ENCODE data around the gene TULP3. TPM values are rescaled to one million over a fixed set of nuclear protein-coding genes. Genes with fewer than 3 reads are reported as not detected.

Gene TULP3
- total and polyA plus RNA-seq, 2 donors (not counting 1 experiment from before 2014, with no cell fraction given): 39.3 to 47.0 TPM

GRCh38 chr12:2960390-2960956, 69.8 kb downstream of the TULP3 start:
- Histone ChIP-seq H3K9ac (ENCODE audit: insufficient read depth, low read length) (peak overlapping the region; percentile 78), H3K9me3 (ENCODE audit: control insufficient read depth, insufficient read depth, low read depth, low read length) (no peaks in the 10 kb centered on the region), H3K36me3 (ENCODE audit: control insufficient read depth, insufficient read depth, low read length) (no peaks in the 10 kb centered on the region), H3K27ac (ENCODE audit: insufficient read depth, low read length) (peak overlapping the region; percentile 80), H3K79me2 (ENCODE audit: control insufficient read depth, insufficient read depth, low read length) (peaks cover 17% of the 10 kb centered on the region), H3K27me3 (ENCODE audit: control insufficient read depth, insufficient read depth, low read length) (no peaks in the 10 kb centered on the region), H4K20me1 (ENCODE audit: control insufficient read depth, extremely low read depth, insufficient read depth, low read length) (no peaks in the 10 kb centered on the region), H3K4me2 (ENCODE audit: extremely low read depth, insufficient read depth, low read length) (peak overlapping the region; percentile 93), H3K4me3 (replicated peaks in 1 of 4; ENCODE audit: control extremely low read depth in 1 of 4, insufficient read depth in 1 of 4, low read depth in 3 of 4, low read length in 4 of 4) (peak overlapping the region; percentile 58 to 66 (median 65)), H2AFZ (ENCODE audit: low read length) (no peak overlapping the region), H3K4me1 (ENCODE audit: control insufficient read depth, extremely low read depth, insufficient read depth, low read length) (no peaks in the 10 kb centered on the region)
- peak; percentile 28 to 64 for DNase-seq (ENCODE audit: low read depth in 2 of 2)
- TF ChIP-seq EZH2 (IDR thresholded peaks at IDR 0.05; ENCODE audit: low read length, missing control alignments): no peak
- TF ChIP-seq CTCF (conservative IDR thresholded peaks at IDR 0.05 in 1 of 2, IDR thresholded peaks at IDR 0.05 in 1 of 2; ENCODE audit: low read depth in 1 of 2, low read length in 2 of 2): no peak

- no peak for TF ChIP-seq CTCF (conservative IDR thresholded peaks at IDR 0.05 in 1 of 2, IDR thresholded peaks at IDR 0.05 in 1 of 2; ENCODE audit: low read depth in 1 of 2, low read length in 2 of 2)
- no peak for TF ChIP-seq EZH2 (IDR thresholded peaks at IDR 0.05; ENCODE audit: low read length, missing control alignments)
- H3K27me3 ChIP-seq (ENCODE audit: control insufficient read depth, insufficient read depth, low read length): no peaks in the 10 kb centered on the region
- no peak overlapping the region for H3K9ac ChIP-seq (ENCODE audit: insufficient read depth, low read length)
- no peaks in the 10 kb centered on the region for H4K20me1 ChIP-seq (ENCODE audit: control insufficient read depth, extremely low read depth, insufficient read depth, low read length)
- peaks cover 19% of the 10 kb centered on the region for H3K79me2 ChIP-seq (ENCODE audit: control insufficient read depth, insufficient read depth, low read length)
- DNase-seq (ENCODE audit: low read depth in 2 of 2): peak in 1 of 2 donors; percentile 23
- H3K36me3 ChIP-seq (ENCODE audit: control insufficient read depth, insufficient read depth, low read length): no peaks in the 10 kb centered on the region
- H3K4me1 ChIP-seq (ENCODE audit: control insufficient read depth, extremely low read depth, insufficient read depth, low read length): no peaks in the 10 kb centered on the region
- peak overlapping the region in 2 of 4 experiments; percentile 58 to 66 for H3K4me3 ChIP-seq (replicated peaks in 1 of 4; ENCODE audit: control extremely low read depth in 1 of 4, insufficient read depth in 1 of 4, low read depth in 3 of 4, low read length in 4 of 4)
- no peaks in the 10 kb centered on the region for H3K9me3 ChIP-seq (ENCODE audit: control insufficient read depth, insufficient read depth, low read depth, low read length)
- no peak overlapping the region for H3K27ac ChIP-seq (ENCODE audit: insufficient read depth, low read length)
- H2AFZ ChIP-seq (ENCODE audit: low read length): no peak overlapping the region
- peak overlapping the region; percentile 93 for H3K4me2 ChIP-seq (ENCODE audit: extremely low read depth, insufficient read depth, low read length)
These were observed 70.4 kb downstream of the TULP3 start for GRCh38 chr12:2960996-2961616.

GRCh38 chr12:2961705-2962104, 71.0 kb downstream of the TULP3 start:
- no peaks in the 10 kb centered on the region for H3K4me1 ChIP-seq (ENCODE audit: control insufficient read depth, extremely low read depth, insufficient read depth, low read length)

More at GRCh38 chr12:2961705-2962104, 71.0 kb downstream of the TULP3 start:
- Histone ChIP-seq H3K27me3 (ENCODE audit: control insufficient read depth, insufficient read depth, low read length) (no peaks in the 10 kb centered on the region), H2AFZ (ENCODE audit: low read length) (no peak overlapping the region), H3K4me2 (ENCODE audit: extremely low read depth, insufficient read depth, low read length) (peak overlapping the region; percentile 32), H3K9ac (ENCODE audit: insufficient read depth, low read length) (no peak overlapping the region), H3K27ac (ENCODE audit: insufficient read depth, low read length) (no peak overlapping the region), H3K36me3 (ENCODE audit: control insufficient read depth, insufficient read depth, low read length) (no peaks in the 10 kb centered on the region), H4K20me1 (ENCODE audit: control insufficient read depth, extremely low read depth, insufficient read depth, low read length) (no peaks in the 10 kb centered on the region), H3K9me3 (ENCODE audit: control insufficient read depth, insufficient read depth, low read depth, low read length) (no peaks in the 10 kb centered on the region), H3K79me2 (ENCODE audit: control insufficient read depth, insufficient read depth, low read length) (peaks cover 19% of the 10 kb centered on the region), H3K4me3 (replicated peaks in 1 of 4; ENCODE audit: control extremely low read depth in 1 of 4, insufficient read depth in 1 of 4, low read depth in 3 of 4, low read length in 4 of 4) (no peak overlapping the region)
- no peak for DNase-seq (ENCODE audit: low read depth in 2 of 2)
- no peak for TF ChIP-seq EZH2 (IDR thresholded peaks at IDR 0.05; ENCODE audit: low read length, missing control alignments)
- no peak for TF ChIP-seq CTCF (conservative IDR thresholded peaks at IDR 0.05 in 1 of 2, IDR thresholded peaks at IDR 0.05 in 1 of 2; ENCODE audit: low read depth in 1 of 2, low read length in 2 of 2)
